CD1c-positive myeloid dendritic cell (primary cell): ENCODE measurements around the gene RASL10A.

Experiments
- DNase-seq: peaks from one replicate; pipeline ENCODE4 v3.0.0-alpha.2; 2016; ENCODE audit errors: extremely low spot score

RASL10A gene

GRCh38 chr22:29338398-29338797 is 22.9 kb upstream of the RASL10A start:
- no peak for DNase-seq

DNA sequence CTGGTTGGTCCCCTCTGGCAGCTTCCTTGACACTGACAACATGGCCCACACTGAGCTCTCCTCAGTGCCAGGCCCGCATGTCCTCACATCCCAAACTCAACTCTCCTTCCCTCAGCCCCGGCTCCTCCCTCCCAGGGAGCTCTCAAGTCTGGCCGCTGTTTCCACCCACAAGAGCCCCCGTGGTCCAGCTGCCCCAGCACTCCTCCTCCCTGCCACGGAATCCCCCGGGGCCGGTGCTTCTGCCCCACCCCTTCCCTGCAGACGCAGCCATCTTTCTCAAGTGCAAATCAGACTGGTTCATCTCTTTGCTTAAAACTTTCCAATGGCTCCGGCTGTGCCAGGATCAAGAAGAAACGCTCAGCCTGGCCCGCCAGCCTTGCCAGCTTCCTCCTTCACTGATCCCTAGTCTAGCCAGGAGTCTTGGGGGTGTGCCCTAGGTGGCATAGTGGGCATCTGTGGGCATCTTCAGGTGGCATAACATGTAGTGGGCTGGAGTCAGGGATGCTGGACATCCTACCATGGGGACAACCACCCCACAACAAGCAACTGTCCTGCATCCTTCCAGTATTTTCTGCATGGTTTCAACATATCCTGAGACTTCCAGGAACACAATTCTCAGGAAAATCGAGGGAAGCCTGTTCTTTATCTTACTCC is 22.3 kb upstream of the RASL10A start:
- DNase-seq, result no peak

DNA sequence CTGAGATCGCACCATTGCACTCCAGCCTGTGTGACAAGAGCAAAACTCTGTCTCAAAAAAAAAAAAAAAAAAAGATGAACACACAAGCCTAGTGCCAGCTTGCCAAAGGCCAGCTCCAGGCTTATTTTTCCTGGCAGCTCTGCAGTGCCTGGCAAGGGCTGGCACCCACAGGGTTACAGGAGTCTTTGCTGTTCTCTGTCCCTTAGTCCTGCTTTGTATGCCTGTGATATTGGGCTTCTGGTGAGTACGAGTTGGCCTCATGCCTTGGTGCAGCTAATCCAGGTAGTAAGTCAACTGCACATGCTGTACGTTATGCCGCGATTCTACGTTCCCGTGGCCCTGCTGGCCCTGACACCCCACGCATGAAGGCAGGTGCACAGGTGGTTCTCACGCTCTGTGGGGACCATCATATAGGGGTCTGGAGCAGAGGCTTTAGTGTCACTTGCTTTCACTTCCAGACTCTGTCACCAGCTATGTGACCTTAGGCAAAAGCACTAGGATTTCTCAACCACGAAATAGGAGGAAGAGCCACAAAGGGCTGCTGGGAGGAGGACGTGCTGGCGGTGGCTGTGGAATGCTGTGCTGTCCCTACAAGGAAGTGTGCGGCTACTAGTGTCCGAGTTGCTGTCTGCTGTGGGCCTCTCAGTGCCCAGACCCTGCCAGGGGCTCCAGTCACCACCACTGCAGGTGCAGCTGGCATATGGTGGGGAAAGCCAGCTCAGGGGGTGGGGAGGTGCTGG is 21.4 kb upstream of the RASL10A start:
- no peak for DNase-seq

DNA sequence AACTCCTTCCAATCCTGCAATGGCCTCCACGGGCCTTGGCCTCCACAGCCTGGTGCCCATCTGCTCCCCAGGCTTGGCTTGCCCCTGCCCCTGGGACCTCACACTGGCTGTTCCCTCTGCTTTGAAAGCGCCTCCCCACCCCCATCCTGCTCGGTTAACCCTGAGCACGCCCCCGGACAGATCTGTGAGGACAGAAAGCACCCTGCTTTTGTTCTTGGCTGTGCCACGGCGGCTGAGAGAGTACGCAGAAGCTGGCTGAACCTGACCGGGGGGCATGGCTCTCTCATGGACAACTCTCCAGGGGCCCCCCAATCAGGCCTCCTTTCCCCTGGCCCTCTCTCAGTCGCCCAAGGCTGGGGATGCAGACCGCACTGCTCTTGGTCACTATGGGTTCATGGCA is 20.2 kb upstream of the RASL10A start:
- DNase-seq, result no peak

DNA sequence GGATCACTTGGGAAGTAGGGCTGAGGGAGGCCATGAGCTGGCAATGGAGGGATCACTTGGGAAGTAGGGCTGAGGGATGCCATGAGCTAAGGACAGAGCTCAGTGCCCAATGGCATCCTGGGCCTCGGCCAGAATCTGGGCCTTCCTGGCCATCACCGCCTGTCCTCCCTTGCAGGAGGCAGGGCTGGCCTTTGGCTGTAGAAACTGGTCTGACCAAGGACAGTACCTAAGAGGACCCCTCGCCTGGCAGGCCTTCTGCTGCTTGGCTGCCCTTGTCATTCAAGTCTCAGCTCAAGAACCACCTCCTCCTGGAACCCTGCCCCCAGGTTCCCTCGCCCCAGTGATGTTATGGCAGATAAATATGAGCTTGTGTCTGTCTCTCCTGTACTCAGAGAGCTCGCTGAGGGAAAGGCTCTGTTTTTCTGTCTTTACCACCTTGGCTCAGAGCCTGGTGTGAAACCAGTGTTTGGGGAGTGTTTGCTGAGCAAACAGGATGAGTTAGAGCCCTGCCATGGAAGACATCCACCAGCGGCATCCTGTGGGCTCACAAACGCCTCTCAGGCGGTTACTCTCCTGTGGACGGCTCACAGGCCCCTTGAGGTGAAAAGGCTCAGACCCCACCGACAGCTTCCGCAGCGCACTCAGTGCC is 19.3 kb upstream of the RASL10A start:
- no peak for DNase-seq

- no peak for DNase-seq
Observed at GRCh38 chr22:29334148-29334547, 18.7 kb upstream of the RASL10A start.

GRCh38 chr22:29332886-29333496 is 17.5 kb upstream of the RASL10A start:
- DNase-seq, result no peak

- DNase-seq, result no peak
Observed at GRCh38 chr22:29331658-29332300, 16.3 kb upstream of the RASL10A start.

- DNase-seq, result no peak
Observed at GRCh38 chr22:29331213-29331612, 15.7 kb upstream of the RASL10A start.

DNA sequence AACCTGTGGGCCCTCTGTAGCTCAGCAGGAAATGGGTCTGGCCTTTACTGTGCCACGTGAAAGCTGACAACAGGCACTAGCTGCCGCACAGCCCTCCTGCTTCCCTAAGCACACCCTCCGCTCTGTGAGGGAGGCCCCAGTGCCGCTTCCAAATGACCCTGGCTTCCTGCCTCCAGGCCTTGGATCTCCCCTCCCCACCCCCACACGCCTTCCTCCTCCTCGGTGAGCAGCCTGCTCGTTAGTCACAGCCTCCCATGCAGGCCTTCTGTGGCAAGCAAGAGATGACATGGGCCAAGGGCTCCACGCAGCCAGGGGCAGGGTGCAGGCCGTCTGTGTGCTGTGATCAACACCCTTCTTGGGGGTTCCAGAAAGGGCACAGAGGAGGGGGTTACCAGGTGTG is 15.3 kb upstream of the RASL10A start:
- no peak for DNase-seq

GRCh38 chr22:29330291-29330690 is 14.8 kb upstream of the RASL10A start:
- DNase-seq, result no peak

DNA sequence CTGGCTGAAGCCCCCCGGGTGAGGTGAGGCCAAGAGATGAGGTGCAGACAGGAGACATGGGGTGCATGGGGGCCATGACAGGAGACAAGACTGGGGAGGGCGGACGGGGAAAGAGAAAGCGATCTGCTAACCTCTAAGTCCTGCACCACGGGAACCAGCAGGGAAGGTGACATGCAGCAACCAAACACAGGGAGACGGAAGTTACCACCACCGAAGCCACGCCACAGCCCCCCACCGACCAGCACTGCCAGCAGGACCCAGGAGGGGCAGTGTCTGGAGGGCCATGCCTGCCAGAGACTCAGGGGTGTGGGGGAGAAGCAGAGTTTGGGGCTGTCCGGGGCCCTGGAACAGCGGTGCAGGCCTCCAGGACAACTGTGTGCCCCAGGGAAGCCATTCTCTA is 14.1 kb upstream of the RASL10A start:
- DNase-seq, result no peak

- DNase-seq, result no peak
Observed at GRCh38 chr22:29328566-29329500, 13.3 kb upstream of the RASL10A start.

DNA sequence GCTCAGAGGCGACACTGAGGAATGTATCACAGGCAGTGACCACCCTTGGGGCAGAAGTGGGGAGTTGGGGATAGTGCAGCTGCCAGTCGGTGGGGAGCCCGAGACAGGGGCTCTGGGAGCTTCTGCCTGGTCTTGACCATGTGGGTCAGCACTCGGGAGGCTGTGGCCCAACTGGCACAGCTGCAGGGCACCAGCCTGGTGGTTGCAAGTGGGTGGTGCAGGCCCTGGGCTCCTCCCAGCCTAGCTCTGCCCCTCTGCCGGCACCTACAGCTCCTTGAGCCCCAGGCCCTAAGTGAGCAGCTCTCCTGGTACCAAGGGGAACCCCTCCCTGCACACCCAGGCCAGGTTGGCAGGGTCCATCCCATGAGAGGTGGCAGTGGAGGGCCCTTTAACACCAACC is 12.6 kb upstream of the RASL10A start:
- no peak for DNase-seq

DNA sequence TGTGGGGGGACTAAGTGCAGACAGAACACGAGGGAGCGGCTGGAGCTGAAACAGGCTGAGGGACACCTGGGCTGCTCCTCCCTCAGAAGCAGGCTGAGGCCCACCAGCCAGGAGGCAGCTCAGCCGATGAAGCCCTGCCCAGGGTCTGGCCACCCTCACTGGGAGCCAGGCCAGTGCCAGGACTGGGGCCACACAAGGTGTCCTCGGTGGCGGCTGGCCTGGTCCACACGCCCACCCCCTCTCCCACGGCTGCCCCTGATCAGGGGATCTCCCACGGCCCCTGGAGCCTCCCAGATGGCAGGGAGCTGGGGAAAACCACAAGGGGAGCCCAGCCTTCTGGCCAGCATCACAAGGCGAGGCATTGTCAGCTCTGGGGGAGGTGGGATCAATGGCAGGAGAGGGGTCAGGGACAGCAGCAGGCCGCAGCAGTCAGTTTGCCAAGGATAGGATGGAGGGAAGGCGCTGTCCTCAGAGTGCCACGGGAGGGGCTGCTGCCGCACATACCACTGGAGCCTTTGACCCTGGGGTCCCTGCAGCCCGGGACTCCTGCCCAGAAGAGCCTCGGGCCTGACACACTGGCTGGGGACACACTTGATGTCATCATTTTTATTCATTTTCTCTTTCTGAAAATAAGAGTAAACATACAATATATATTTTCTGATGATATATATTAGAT is 11.7 kb upstream of the RASL10A start:
- DNase-seq, result no peak

GRCh38 chr22:29326481-29326880 is 11.0 kb upstream of the RASL10A start:
- no peak for DNase-seq

GRCh38 chr22:29325785-29326315 is 10.4 kb upstream of the RASL10A start:
- DNase-seq, result no peak

GRCh38 chr22:29325356-29325755 is 9.9 kb upstream of the RASL10A start:
- no peak for DNase-seq

DNA sequence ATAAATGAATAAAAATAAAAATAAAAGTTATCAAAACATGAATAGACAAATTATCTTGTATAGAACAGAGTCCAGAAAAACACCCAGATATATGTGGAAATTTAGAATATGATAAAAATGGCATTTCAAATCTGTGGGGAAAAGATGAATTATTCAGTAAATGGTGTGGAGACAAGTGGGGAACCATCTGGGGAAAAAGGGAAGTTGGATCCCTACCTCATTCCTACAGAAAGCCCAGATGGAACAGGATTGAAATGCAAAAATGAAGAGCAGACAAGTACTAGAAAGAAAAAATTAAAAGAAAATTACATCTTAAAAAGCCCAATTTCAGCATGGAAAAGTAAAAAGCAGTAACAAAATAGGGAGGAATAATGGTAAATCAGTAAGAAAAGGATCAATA is 8.1 kb upstream of the RASL10A start:
- no peak for DNase-seq

- no peak for DNase-seq
Observed at GRCh38 chr22:29320546-29320945, 5.0 kb upstream of the RASL10A start.
